ENCODE data around the gene HRH4. TPM values are rescaled to one million over a fixed set of nuclear protein-coding genes. Genes with fewer than 3 reads are reported as not detected.

HRH4 gene
- total RNA-seq, 3 donors from 2014 or later = 0.28 to 0.29 TPM; not detected in 1

- ATAC-seq = no peak
These were observed 38.6 kb upstream of the HRH4 start for GRCh38 chr18:24421831-24422230.

GRCh38 chr18:24426073-24426397 is 34.4 kb upstream of the HRH4 start:
- H3K4me1 ChIP-seq (ENCODE audit: low read depth) = peaks cover 5% of the 10 kb centered on the region
- no peaks in the 10 kb centered on the region for H3K36me3 ChIP-seq (ENCODE audit: low read depth)
- no peaks in the 10 kb centered on the region for H3K9me3 ChIP-seq
- intact Hi-C loops (cut with DNase I, micrococcal nuclease) = no loop called here
- TF ChIP-seq CTCF (IDR thresholded peaks at IDR 0.05) = no peak
- DNase-seq (no peak), ATAC-seq (no peak)
- H3K4me3 ChIP-seq = peak overlapping the region; percentile 43

More at GRCh38 chr18:24421831-24422230, 38.6 kb upstream of the HRH4 start:
- no peak for DNase-seq
- no peaks in the 10 kb centered on the region for H3K36me3 ChIP-seq (ENCODE audit: low read depth)
- H3K9me3 ChIP-seq = no peaks in the 10 kb centered on the region
- intact Hi-C loops (cut with DNase I, micrococcal nuclease) = no loop called here
- TF ChIP-seq CTCF (IDR thresholded peaks at IDR 0.05) = no peak
- no peaks in the 10 kb centered on the region for H3K4me1 ChIP-seq (ENCODE audit: low read depth)
- no peak overlapping the region for H3K4me3 ChIP-seq

GRCh38 chr18:24426398-24427294 is 33.8 kb upstream of the HRH4 start, which contains the start of gene IMPACT:
IMPACT (plus strand) TSS chr18:24426670; CDS start chr18:24426757, 87 bp downstream.
- intact Hi-C loops (cut with DNase I, micrococcal nuclease) = no loop called here
- no peak for TF ChIP-seq CTCF (IDR thresholded peaks at IDR 0.05)
- ATAC-seq = peak; percentile 100

GRCh38 chr18:24427484-24427883 is 33.0 kb upstream of the HRH4 start:
- TF ChIP-seq CTCF (IDR thresholded peaks at IDR 0.05) = no peak
- Histone ChIP-seq H3K4me3 (no peak overlapping the region), H3K9me3 (no peaks in the 10 kb centered on the region), H3K4me1 (ENCODE audit: low read depth) (peaks cover 5% of the 10 kb centered on the region), H3K36me3 (ENCODE audit: low read depth) (no peaks in the 10 kb centered on the region)
- DNase-seq = no peak
- intact Hi-C loops (cut with DNase I, micrococcal nuclease) = no loop called here
- no peak for ATAC-seq

More at GRCh38 chr18:24426398-24427294, 33.8 kb upstream of the HRH4 start, which contains the start of gene IMPACT:
- peak; percentile 83 to 92 (median 86) for DNase-seq
- Histone ChIP-seq H3K4me1 (ENCODE audit: low read depth) (peaks cover 5% of the 10 kb centered on the region), H3K4me3 (peak within 1 kb of the TSS; percentile 43), H3K9me3 (no peaks in the 10 kb centered on the region), H3K36me3 (ENCODE audit: low read depth) (no peaks in the 10 kb centered on the region)

- H3K4me1 ChIP-seq (ENCODE audit: low read depth) = peaks cover 5% of the 10 kb centered on the region
- DNase-seq (no peak), ATAC-seq (no peak)
- TF ChIP-seq CTCF (IDR thresholded peaks at IDR 0.05) = no peak
- intact Hi-C loops (cut with DNase I, micrococcal nuclease) = no loop called here
- H3K36me3 ChIP-seq (ENCODE audit: low read depth) = no peaks in the 10 kb centered on the region
- no peaks in the 10 kb centered on the region for H3K9me3 ChIP-seq
- no peak overlapping the region for H3K4me3 ChIP-seq
These were observed 31.7 kb upstream of the HRH4 start for GRCh38 chr18:24428709-24429108.

All from mucosa of descending colon (tissue), 3 donors.